VCaP (cell line): ENCODE data around the gene COL2A1.

Source experiments
- H3K27ac ChIP-seq: fragments of 450-650 bp; 2 replicates; pipeline ENCODE4 v1.5.1; 2017
- CTCF ChIP-seq: fragments of 450-650 bp; conservative IDR thresholded peaks from 2 replicates; pipeline ENCODE4 v1.5.1; 2017; ENCODE audit warnings: mild to moderate bottlenecking, moderate library complexity

COL2A1 gene

DNA sequence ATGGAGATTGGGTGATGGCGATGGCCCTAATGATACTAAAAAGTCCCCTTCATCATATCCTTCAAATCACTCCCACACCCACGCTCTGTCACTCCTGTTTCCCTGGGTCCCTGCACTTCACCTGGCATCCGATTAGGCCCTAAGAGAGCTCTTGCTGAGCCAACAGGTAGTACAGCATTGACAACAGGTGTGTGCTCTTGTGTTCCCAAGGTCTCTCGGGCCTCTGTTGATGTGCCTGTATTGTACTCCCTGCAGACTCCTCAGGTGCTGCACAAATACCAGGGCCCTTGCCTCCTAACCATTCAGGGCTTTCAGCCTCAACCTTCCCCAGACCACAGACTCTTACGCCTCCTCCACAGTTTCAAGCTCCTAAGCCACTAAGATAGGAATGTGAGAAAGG is 73.6 kb downstream of the COL2A1 start:
- no peak overlapping the region for H3K27ac ChIP-seq
- no peak for TF ChIP-seq CTCF

DNA sequence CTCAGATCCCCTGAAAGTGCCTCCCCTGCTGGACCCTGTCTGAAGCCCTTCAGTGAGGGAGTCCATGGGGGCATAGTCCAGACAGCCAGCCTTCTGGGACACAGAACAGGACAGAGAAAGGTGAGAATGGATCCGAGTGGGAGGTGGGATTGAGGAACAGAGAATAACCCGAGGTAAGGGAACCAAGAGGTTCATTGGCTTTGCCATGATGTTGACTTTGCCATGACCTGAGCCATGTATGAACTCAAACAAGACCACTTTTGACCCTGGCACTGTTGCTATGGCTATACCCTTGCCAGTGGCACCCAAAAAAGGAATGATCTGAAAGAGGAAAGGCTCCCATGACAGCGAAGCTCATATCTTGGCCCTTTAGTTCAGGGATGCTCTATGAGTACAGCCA is 76.9 kb downstream of the COL2A1 start:
- no peak overlapping the region for H3K27ac ChIP-seq
- TF ChIP-seq CTCF = no peak
